Spleen (tissue), 11 donors: ENCODE measurements around the gene ALMS1. TPM values are rescaled to one million over a fixed set of nuclear protein-coding genes. Genes with fewer than 3 reads are reported as not detected.

Source experiments
- DNase-seq: peaks from one replicate; pipeline ENCODE4 v3.0.0-alpha.2; 2020
- H3K27ac ChIP-seq, 8 donors: fragments of 200-600 bp; sonication (generic) in 7 of 8; 1 replicate in 4 of 8; 2 replicates in 4 of 8; pipeline versions ENCODE4 v1.5.0 to v1.8.0; 2016 to 2021; ENCODE audit warnings: inconsistent platforms in 4 of 8, mild to moderate bottlenecking in 4 of 8, moderate library complexity in 1 of 8
- H3K27me3 ChIP-seq, 7 donors: fragments of 200-600 bp; sonication (generic) in 6 of 7; replicated peaks in 1 of 7; 1 replicate in 4 of 7; 2 replicates in 3 of 7; pipeline versions ENCODE4 v1.5.0 to v1.8.0; 2016 to 2021; ENCODE audit warnings: inconsistent platforms in 3 of 7, mild to moderate bottlenecking in 1 of 7
- H3K36me3 ChIP-seq, 6 donors: fragments of 200-600 bp; sonication (generic) in 5 of 6; 1 replicate in 4 of 6; 2 replicates in 2 of 6; pipeline versions ENCODE4 v1.5.0 to v1.8.0; 2016 to 2021; ENCODE audit warnings: inconsistent platforms in 2 of 6
- H3K4me1 ChIP-seq, 6 donors: fragments of 200-600 bp; sonication (generic) in 5 of 6; 1 replicate in 3 of 6; 2 replicates in 3 of 6; pipeline versions ENCODE4 v1.5.0 to v1.8.0; 2016 to 2021; ENCODE audit warnings: inconsistent platforms in 3 of 6
- H3K4me3 ChIP-seq, 8 donors: fragments of 200-600 bp; sonication (generic) in 7 of 8; 1 replicate in 4 of 8; 2 replicates in 4 of 8; pipeline versions ENCODE4 v1.5.0 to v1.8.0; 2016 to 2021; ENCODE audit warnings: inconsistent platforms in 4 of 8, mild to moderate bottlenecking in 4 of 8, moderate library complexity in 2 of 8
- H3K9me3 ChIP-seq, 8 donors: fragments of 200-600 bp; sonication (generic) in 7 of 8; 1 replicate in 4 of 8; 2 replicates in 4 of 8; pipeline versions ENCODE4 v1.5.0 to v1.8.0; 2016 to 2021; ENCODE audit warnings: inconsistent platforms in 4 of 8
- CTCF ChIP-seq, 11 experiments: fragments of 200-600 bp in 7 of 11; fragments of 450-650 bp in 4 of 11; sonication (generic) in 4 of 11; IDR thresholded peaks in 8 of 11; conservative IDR thresholded peaks in 3 of 11; 1 replicate in 7 of 11; 2 replicates in 4 of 11; pipeline versions ENCODE4 v1.4.0 to v1.8.0; 2016 to 2021; ENCODE audit warnings: antibody characterized with exemption in 11 of 11, inconsistent platforms in 4 of 11, mild to moderate bottlenecking in 1 of 11
- POLR2A ChIP-seq, 3 donors: fragments of 450-650 bp; IDR thresholded peaks; one replicate each; pipeline ENCODE4 v1.5.1; 2017; ENCODE audit warnings: antibody characterized with exemption in 3 of 3, mild to moderate bottlenecking in 1 of 3
- POLR2AphosphoS5 ChIP-seq, 3 donors: sonication (generic); formaldehyde crosslinking; IDR thresholded peaks; one replicate each; pipeline ENCODE4 v1.5.1; 2017; ENCODE audit warnings: antibody characterized with exemption in 3 of 3
- WGBS, 5 donors: extraction: QIAGEN DNeasy Blood & Tissue Kit in 3 of 5; methylation state at CpG; one replicate each; pipeline versions ENCODE4 v1.1.5 to v1.1.7; 2013 to 2018; 5-methylcytosine and 5-hydroxymethylcytosine counted together
- intact Hi-C: fragments of 100-400 bp; cut with DNase I; formaldehyde crosslinking; loops from one replicate; pipeline ENCODE4 v1.15.0; 2023; ENCODE audit warnings: low total_unique reads
- polyA plus RNA-seq, 3 donors: library from polyadenylated mRNA; stranded (reverse); fragments of 200-250 nt; gene quantifications; one replicate each; pipeline ENCODE4 v1.2.1, GENCODE V29; 2013
- total RNA-seq, 7 donors: library from RNA; depleted of rRNA in 3 of 7; stranded (reverse); fragments of >200 nt in 3 of 7; fragmentation: NEBNext Ultra II Directional in 4 of 7; extraction: Animal tissue kit (Norgen Biotek cat#: 25700) in 4 of 7; gene quantifications; one replicate each; pipeline versions ENCODE4 v1.1.0 to v1.2.1, GENCODE V29; 2016 to 2021
- donor health status: healthy with polysubstance abuse.
- donor health status: DM: no; HTN: no; CAD: no; lungs with moderate emphysema.
- donor health status: DM: no; HTN: no; CAD: no.
- donor health status: Bipolar disorder and iron deficiency.
- donor health status: healthy.
- donor health status: DM: no; HTN: no; CAD: no.
- donor health status: DM: yes; HTN: yes; CAD: no.

The ALMS1 gene
- total and polyA plus RNA-seq, 10 donors, result 3.8 to 34.2 (median 17.7) TPM

- no peaks in the 10 kb centered on the region for H3K36me3 ChIP-seq
- H3K27ac ChIP-seq, result no peak overlapping the region
- intact Hi-C loops, result no loop called here
- no peak for TF ChIP-seq CTCF (IDR thresholded peaks at IDR 0.05 in 8 of 11, conservative IDR thresholded peaks at IDR 0.05 in 3 of 11)
- TF ChIP-seq POLR2A (IDR thresholded peaks at IDR 0.05), result no peak
- no peak for TF ChIP-seq POLR2AphosphoS5 (IDR thresholded peaks at IDR 0.05)
- H3K9me3 ChIP-seq, result peaks cover 0 to 6% (median 0%) of the 10 kb centered on the region in 8 donors
- DNase-seq, result no peak
- H3K4me3 ChIP-seq, result no peak overlapping the region
- WGBS, 5 donors, result 63 to 88% (median 78%) methylated on average over 2 of the region's 2 CpGs
- peaks cover 0 to 24% (median 0%) of the 10 kb centered on the region in 7 donors for H3K27me3 ChIP-seq
- no peaks in the 10 kb centered on the region for H3K4me1 ChIP-seq
These were observed 12.3 kb upstream of the ALMS1 start for GRCh38 chr2:73373344-73373743.

- Histone ChIP-seq H3K4me3 (no peak overlapping the region), H3K36me3 (no peaks in the 10 kb centered on the region), H3K4me1 (no peaks in the 10 kb centered on the region), H3K27ac (no peak overlapping the region), H3K9me3 (peaks cover 0 to 6% (median 0%) of the 10 kb centered on the region in 8 donors), H3K27me3 (peaks cover 0 to 33% (median 5%) of the 10 kb centered on the region in 7 donors)
- intact Hi-C loops, result no loop called here
- TF ChIP-seq CTCF (IDR thresholded peaks at IDR 0.05 in 8 of 11, conservative IDR thresholded peaks at IDR 0.05 in 3 of 11), result no peak
- TF ChIP-seq POLR2A (IDR thresholded peaks at IDR 0.05), result no peak
- no peak for DNase-seq
- 61 to 77% (median 73%) methylated on average over 1 of the region's 1 CpG for WGBS, 5 donors
These were observed 11.4 kb upstream of the ALMS1 start for GRCh38 chr2:73374269-73374668.

- Histone ChIP-seq H3K4me3 (no peak overlapping the region), H3K4me1 (no peaks in the 10 kb centered on the region), H3K27ac (no peak overlapping the region), H3K36me3 (no peaks in the 10 kb centered on the region), H3K27me3 (peaks cover 0 to 48% (median 7%) of the 10 kb centered on the region in 7 donors), H3K9me3 (peaks cover 0 to 6% (median 0%) of the 10 kb centered on the region in 8 donors)
- no peak for DNase-seq
- intact Hi-C loops, result no loop called here
- TF ChIP-seq POLR2A (IDR thresholded peaks at IDR 0.05), result no peak
- TF ChIP-seq POLR2AphosphoS5 (IDR thresholded peaks at IDR 0.05), result no peak
- no peak for TF ChIP-seq CTCF (IDR thresholded peaks at IDR 0.05 in 8 of 11, conservative IDR thresholded peaks at IDR 0.05 in 3 of 11)
- 80 to 91% (median 83%) methylated on average over 2 of the region's 2 CpGs for WGBS, 5 donors
These were observed 9.0 kb upstream of the ALMS1 start for GRCh38 chr2:73376681-73377080.

GRCh38 chr2:73383036-73383435 is 2.6 kb upstream of the ALMS1 start:
- WGBS, 5 donors, result 70 to 91% (median 79%) methylated on average over 3 of the region's 3 CpGs
- H3K9me3 ChIP-seq, result no peaks in the 10 kb centered on the region
- peaks cover 0 to 27% (median 6%) of the 10 kb centered on the region in 7 donors for H3K27me3 ChIP-seq
- H3K36me3 ChIP-seq, result no peaks in the 10 kb centered on the region
- no peak for DNase-seq
- TF ChIP-seq CTCF (IDR thresholded peaks at IDR 0.05 in 8 of 11, conservative IDR thresholded peaks at IDR 0.05 in 3 of 11), result no peak
- TF ChIP-seq POLR2A (IDR thresholded peaks at IDR 0.05), result no peak
- no peak for TF ChIP-seq POLR2AphosphoS5 (IDR thresholded peaks at IDR 0.05)
- H3K27ac ChIP-seq, result no peak overlapping the region
- peaks cover 0 to 29% (median 17%) of the 10 kb centered on the region in 6 donors for H3K4me1 ChIP-seq
- intact Hi-C loops, result loop anchor here (10.0 kb wide), 1 partner anchor 98 kb away; the partner anchor contains the start of gene FBXO41
- no peak overlapping the region for H3K4me3 ChIP-seq
